AG10803 (cell line): ENCODE results near the gene TFPI.

Source experiments
- DNase-seq: peaks from one replicate; pipeline ENCODE4 v3.0.0; 2010; ENCODE audit warnings: low read depth
- H3K4me3 ChIP-seq: 2 replicates; pipeline ENCODE4 v1.5.1; 2011; ENCODE audit warnings: mild to moderate bottlenecking, low read length, control low read depth
- CTCF ChIP-seq: conservative IDR thresholded peaks from 2 replicates; pipeline ENCODE4 v1.5.1; 2011; ENCODE audit warnings: mild to moderate bottlenecking, low read length, control low read depth, inconsistent platforms

TFPI gene

GRCh38 chr2:187429989-187430388, 124.2 kb downstream of the TFPI start:
- DNase-seq, result peak; percentile 78
- H3K4me3 ChIP-seq, result no peak overlapping the region
- TF ChIP-seq CTCF, result no peak

DNA sequence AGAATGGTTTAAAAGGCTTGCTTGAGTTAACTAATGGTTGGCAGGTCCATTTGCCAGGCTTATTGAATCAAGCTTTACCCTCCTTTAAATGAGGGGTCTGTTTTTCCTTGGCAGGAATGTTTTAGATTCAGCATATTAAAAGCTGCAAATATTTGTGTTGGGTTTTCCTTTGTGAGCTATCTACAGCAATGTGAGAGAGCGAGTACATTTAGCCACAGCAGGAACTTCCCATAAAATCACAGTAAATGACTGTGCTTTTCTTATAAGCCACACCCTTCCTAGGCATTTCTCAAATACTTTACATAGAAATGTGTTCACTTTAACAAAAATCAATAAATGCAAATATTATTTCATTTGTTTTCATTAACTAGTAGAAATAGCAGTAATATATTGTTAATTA, 130.1 kb downstream of the TFPI start:
- DNase-seq, result peak; percentile 27
- no peak for TF ChIP-seq CTCF
- H3K4me3 ChIP-seq, result no peak overlapping the region

DNA sequence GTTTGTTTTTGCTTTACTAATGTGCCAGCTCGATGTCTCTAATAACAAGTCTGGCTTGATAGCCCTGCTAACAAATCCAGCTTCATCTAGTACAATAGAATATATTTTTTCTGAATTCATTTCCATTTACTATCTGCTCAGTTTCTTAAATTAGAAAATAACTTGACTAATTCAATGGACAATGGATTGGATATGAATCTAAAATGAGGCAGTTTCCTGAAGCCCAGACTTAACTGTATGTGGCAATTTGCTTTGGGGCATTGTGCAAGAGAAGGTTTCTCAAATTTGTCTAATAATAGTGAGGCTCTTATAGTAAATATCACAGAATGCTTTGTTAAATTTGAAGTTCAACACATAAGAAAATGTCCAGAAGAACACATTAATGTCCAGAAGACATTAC, 132.0 kb downstream of the TFPI start:
- TF ChIP-seq CTCF, result no peak
- DNase-seq, result peak; percentile 27
- no peak overlapping the region for H3K4me3 ChIP-seq

GRCh38 chr2:187421519-187421918, 132.7 kb downstream of the TFPI start:
- H3K4me3 ChIP-seq, result no peak overlapping the region
- TF ChIP-seq CTCF, result no peak
- no peak for DNase-seq

DNA sequence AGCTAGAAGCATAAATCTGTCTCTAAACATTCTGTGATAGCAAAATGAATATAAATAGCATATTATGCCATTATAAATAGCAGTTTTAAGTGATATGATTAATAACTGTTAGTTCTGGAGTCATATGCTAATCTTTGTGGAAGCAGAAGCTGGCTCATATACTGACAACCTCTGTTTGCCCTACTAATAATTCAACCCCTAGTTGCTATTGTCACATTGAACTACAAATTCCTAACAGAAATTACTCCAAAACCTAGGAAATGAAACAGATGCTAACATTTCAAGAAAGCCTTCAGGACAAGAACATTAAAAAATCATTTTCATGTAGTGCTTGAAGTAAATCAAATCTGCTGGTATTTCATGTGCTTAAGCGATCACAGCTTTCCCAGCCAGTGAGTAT, 134.4 kb downstream of the TFPI start:
- no peak for TF ChIP-seq CTCF
- H3K4me3 ChIP-seq, result no peak overlapping the region
- DNase-seq, result no peak

GRCh38 chr2:187415449-187415848, 138.8 kb downstream of the TFPI start:
- TF ChIP-seq CTCF, result no peak
- no peak for DNase-seq
- H3K4me3 ChIP-seq, result no peak overlapping the region
